Endodermal cell (in vitro differentiated cells): Measurements from ENCODE around the gene ARHGEF28. TPM values are rescaled to one million over a fixed set of nuclear protein-coding genes. Genes with fewer than 3 reads are reported as not detected.

Experiments used
- DNase-seq: peaks from one replicate; pipeline ENCODE4 v3.0.0-alpha.2; 2017
- H3K27ac ChIP-seq: 2 replicates; pipeline ENCODE4 v1.5.1; 2013; ENCODE audit warnings: mild to moderate bottlenecking, low read depth, low read length, moderate library complexity
- H3K27me3 ChIP-seq: 2 replicates; pipeline ENCODE4 v1.6.1; 2013; ENCODE audit warnings: mild to moderate bottlenecking, low read length, moderate library complexity; ENCODE audit not compliant: insufficient read depth, control insufficient read depth, poor library complexity, severe bottlenecking
- H3K36me3 ChIP-seq: 2 replicates; pipeline ENCODE4 v1.7.0; 2013; ENCODE audit warnings: mild to moderate bottlenecking, low read length, moderate library complexity; ENCODE audit not compliant: control insufficient read depth, insufficient read depth
- H3K4me1 ChIP-seq: one replicate; pipeline ENCODE4 v1.7.0; 2013; ENCODE audit warnings: low read length; ENCODE audit not compliant: control insufficient read depth, insufficient read depth
- H3K4me3 ChIP-seq: 2 replicates; pipeline ENCODE4 v1.5.1; 2013; ENCODE audit warnings: mild to moderate bottlenecking, low read length, moderate library complexity
- H3K9ac ChIP-seq: 2 replicates; pipeline ENCODE4 v1.6.1; 2013; ENCODE audit warnings: mild to moderate bottlenecking, low read length, moderate library complexity; ENCODE audit not compliant: poor library complexity, severe bottlenecking; ENCODE audit errors: extremely low read depth
- H3K9me3 ChIP-seq: 2 replicates; pipeline ENCODE4 v1.6.1; 2013; ENCODE audit warnings: mild to moderate bottlenecking, low read length, moderate library complexity; ENCODE audit not compliant: control insufficient read depth
- H3K27ac Mint-ChIP-seq: 2 replicates; pipeline ENCODE4 v1.8.0; 2020; ENCODE audit warnings: mixed read lengths
- H3K27me3 Mint-ChIP-seq: 2 replicates; pipeline ENCODE4 v1.8.0; 2021; ENCODE audit warnings: mild to moderate bottlenecking, mixed read lengths; ENCODE audit not compliant: insufficient read depth
- H3K36me3 Mint-ChIP-seq: 2 replicates; pipeline ENCODE4 v1.8.0; 2020; ENCODE audit warnings: low read depth, mixed read lengths
- H3K4me1 Mint-ChIP-seq: 2 replicates; pipeline ENCODE4 v1.8.0; 2020; ENCODE audit warnings: mixed read lengths
- H3K4me3 Mint-ChIP-seq: 2 replicates; pipeline ENCODE4 v1.8.0; 2020; ENCODE audit warnings: mild to moderate bottlenecking, moderate library complexity, mixed read lengths
- H3K9me3 Mint-ChIP-seq: 2 replicates; pipeline ENCODE4 v1.8.0; 2020; ENCODE audit warnings: mild to moderate bottlenecking, mixed read lengths
- WGBS, 2 experiments: methylation state at CpG; one replicate each; pipeline versions ENCODE4 v1.1.5 to v1.1.7; 2013; ENCODE audit warnings: missing lambda C conversion rate in 2 of 2, mixed read lengths in 1 of 2; ENCODE audit not compliant: insufficient coverage in 1 of 2, insufficient read length in 1 of 2; 5-methylcytosine and 5-hydroxymethylcytosine counted together
- total RNA-seq, 2 donors: library from RNA; stranded (reverse); fragmentation: NEBNext Ultra II Directional in 1 of 2; extraction: Animal tissue kit (Norgen Biotek cat#: 25700) in 1 of 2; gene quantifications; 2 replicates in 1 of 2; 3 replicates in 1 of 2; pipeline ENCODE4 v1.2.1, GENCODE V29; 2021
- TF ChIP-seq, protein P1 (sequence below): fragments of 200-600 bp; sonication (generic); conservative IDR thresholded peaks from 2 replicates; pipeline ENCODE4 v1.5.0; 2021; ENCODE audit warnings: antibody characterized with exemption, mild to moderate bottlenecking

The ARHGEF28 gene
- total RNA-seq, 2 donors from 2014 or later = 0.92 to 1.2 TPM

DNA sequence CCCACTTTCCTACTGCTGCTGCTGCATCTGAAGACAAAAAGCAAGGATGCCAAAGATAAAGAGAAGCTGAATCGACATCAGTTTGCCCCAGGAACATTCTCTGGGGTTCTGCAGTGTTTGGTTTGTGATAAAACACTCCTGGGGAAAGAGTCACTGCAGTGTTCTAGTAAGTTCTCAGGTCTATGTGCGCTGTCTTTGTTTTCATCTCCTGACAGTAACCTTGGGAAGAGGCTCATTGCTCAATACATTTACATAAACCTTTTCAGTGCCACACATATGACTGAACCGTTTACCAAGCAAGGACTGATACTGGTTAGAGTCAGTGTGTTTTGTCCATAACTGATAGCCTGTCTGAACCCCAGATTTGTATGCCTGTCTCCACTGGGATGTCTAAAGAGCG, 232.1 kb downstream of the ARHGEF28 start:
- no peaks in the 10 kb centered on the region for H3K27me3 Mint-ChIP-seq
- no peaks in the 10 kb centered on the region for H3K4me1 Mint-ChIP-seq
- DNase-seq = no peak
- WGBS, 2 experiments = 75 to 90% methylated on average over 2 to 4 of the region's 4 CpGs
- Histone ChIP-seq H3K27me3 (no peaks in the 10 kb centered on the region), H3K9me3 (no peaks in the 10 kb centered on the region), H3K9ac (no peak overlapping the region), H3K36me3 (no peaks in the 10 kb centered on the region), H3K4me3 (no peak overlapping the region), H3K4me1 (no peaks in the 10 kb centered on the region), H3K27ac (no peak overlapping the region)
- no peak overlapping the region for H3K4me3 Mint-ChIP-seq
- TF ChIP-seq, protein P1, sequence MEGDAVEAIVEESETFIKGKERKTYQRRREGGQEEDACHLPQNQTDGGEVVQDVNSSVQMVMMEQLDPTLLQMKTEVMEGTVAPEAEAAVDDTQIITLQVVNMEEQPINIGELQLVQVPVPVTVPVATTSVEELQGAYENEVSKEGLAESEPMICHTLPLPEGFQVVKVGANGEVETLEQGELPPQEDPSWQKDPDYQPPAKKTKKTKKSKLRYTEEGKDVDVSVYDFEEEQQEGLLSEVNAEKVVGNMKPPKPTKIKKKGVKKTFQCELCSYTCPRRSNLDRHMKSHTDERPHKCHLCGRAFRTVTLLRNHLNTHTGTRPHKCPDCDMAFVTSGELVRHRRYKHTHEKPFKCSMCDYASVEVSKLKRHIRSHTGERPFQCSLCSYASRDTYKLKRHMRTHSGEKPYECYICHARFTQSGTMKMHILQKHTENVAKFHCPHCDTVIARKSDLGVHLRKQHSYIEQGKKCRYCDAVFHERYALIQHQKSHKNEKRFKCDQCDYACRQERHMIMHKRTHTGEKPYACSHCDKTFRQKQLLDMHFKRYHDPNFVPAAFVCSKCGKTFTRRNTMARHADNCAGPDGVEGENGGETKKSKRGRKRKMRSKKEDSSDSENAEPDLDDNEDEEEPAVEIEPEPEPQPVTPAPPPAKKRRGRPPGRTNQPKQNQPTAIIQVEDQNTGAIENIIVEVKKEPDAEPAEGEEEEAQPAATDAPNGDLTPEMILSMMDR = no peak
- no peaks in the 10 kb centered on the region for H3K9me3 Mint-ChIP-seq
- H3K36me3 Mint-ChIP-seq = no peaks in the 10 kb centered on the region
- H3K27ac Mint-ChIP-seq = no peak overlapping the region

DNA sequence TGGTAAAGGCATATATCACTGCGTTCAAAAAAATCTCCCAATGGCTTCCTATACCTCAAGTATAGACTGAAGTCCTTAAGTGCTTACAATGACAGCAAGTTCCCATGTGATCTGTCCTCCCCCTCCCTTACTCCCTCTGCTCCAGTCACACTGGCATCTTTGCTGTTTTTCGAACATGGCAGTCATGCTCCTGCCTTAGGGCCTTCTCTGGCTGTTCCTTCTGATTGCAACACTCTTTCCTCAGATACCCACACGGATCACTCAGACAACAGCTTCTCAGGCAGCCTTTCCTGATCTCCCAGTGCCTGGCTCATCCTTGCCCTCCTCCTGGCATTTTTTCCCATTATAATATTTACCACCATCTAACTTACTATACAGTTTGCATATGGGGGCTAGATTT, 232.8 kb downstream of the ARHGEF28 start:
- Histone ChIP-seq H3K9me3 (no peaks in the 10 kb centered on the region), H3K4me3 (no peak overlapping the region), H3K36me3 (no peaks in the 10 kb centered on the region), H3K4me1 (no peaks in the 10 kb centered on the region), H3K9ac (no peak overlapping the region), H3K27ac (no peak overlapping the region), H3K27me3 (no peaks in the 10 kb centered on the region)
- TF ChIP-seq, protein P1 = no peak
- Mint-ChIP-seq H3K4me3 (no peak overlapping the region), H3K27ac (no peak overlapping the region), H3K36me3 (no peaks in the 10 kb centered on the region), H3K4me1 (no peaks in the 10 kb centered on the region), H3K9me3 (no peaks in the 10 kb centered on the region), H3K27me3 (no peaks in the 10 kb centered on the region)
- no peak for DNase-seq
- WGBS, 2 experiments = 88 to 93% methylated on average over 3 of the region's 3 CpGs

DNA sequence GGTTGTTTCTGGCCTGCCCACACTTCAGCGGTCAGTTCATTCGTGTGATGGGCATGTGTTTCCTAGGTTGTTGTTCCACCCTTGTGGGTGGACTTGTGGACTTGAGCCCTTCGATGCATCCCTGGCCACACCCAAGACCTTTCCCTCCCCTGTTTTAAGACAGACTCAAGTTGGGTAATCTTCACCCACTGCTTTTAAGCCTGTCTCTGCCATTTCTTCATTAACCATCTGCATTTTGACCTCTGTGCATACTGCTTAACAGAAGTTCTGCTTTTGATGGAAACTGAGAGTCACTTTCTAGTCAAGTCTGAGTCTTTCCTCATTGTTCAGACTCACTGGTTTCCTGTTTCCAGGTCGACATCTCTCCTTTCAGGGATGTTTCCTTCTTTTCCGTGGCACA, 233.7 kb downstream of the ARHGEF28 start:
- no peaks in the 10 kb centered on the region for H3K9me3 Mint-ChIP-seq
- no peak for DNase-seq
- H3K4me1 Mint-ChIP-seq = no peaks in the 10 kb centered on the region
- no peaks in the 10 kb centered on the region for H3K36me3 ChIP-seq
- no peaks in the 10 kb centered on the region for H3K27me3 ChIP-seq
- TF ChIP-seq, protein P1 = no peak
- H3K9me3 ChIP-seq = no peaks in the 10 kb centered on the region
- no peak overlapping the region for H3K4me3 Mint-ChIP-seq
- H3K4me1 ChIP-seq = no peaks in the 10 kb centered on the region
- H3K9ac ChIP-seq = no peak overlapping the region
- H3K27ac Mint-ChIP-seq = no peak overlapping the region
- no peak overlapping the region for H3K27ac ChIP-seq
- no peak overlapping the region for H3K4me3 ChIP-seq
- H3K36me3 Mint-ChIP-seq = no peaks in the 10 kb centered on the region
- H3K27me3 Mint-ChIP-seq = no peaks in the 10 kb centered on the region
- 92 to 100% methylated on average over 2 to 5 of the region's 5 CpGs for WGBS, 2 experiments
